Measurements from ENCODE around the gene AVPR2. TPM values are rescaled to one million over a fixed set of nuclear protein-coding genes. Genes with fewer than 3 reads are reported as not detected.

The AVPR2 gene
- total RNA-seq, 1 experiment from 2014 or later, result not detected

DNA sequence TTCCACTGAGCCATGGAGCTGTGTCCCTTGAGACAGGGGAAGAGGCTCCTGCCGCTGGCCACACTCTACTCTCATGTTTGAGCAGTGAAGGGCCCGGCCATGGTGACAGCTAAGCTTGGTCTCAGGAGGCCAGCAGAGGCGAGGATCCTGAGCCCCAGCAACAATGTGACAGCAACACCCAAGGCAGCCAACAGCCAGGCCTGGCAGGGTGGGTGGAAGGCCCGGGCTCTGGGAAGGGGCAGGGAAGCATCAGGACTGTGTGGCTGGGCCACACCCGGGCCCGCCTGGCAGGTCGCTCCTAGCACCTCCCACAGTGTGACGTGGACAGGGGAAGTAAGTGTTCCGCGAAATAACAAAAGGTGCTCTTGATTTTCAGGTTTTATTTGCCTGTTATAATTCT, 43.3 kb upstream of the AVPR2 start:
- CTCF ChIA-PET, result no interaction called here
- no peaks in the 10 kb centered on the region for H3K4me1 ChIP-seq (ENCODE audit: control insufficient read depth in 1 of 2, insufficient read depth in 2 of 2, low read length in 2 of 2)
- POLR2A ChIA-PET, result no interaction called here
- no peak overlapping the region for H3K4me2 ChIP-seq (ENCODE audit: low read length)
- no peak overlapping the region for H2AFZ ChIP-seq (ENCODE audit: low read depth, low read length, poor library complexity, severe bottlenecking)
- ATAC-seq (peak; percentile 44; the same call in 1 of the 2 replicates), DNase-seq (ENCODE audit: low read depth, low spot score) (no peak)
- peaks cover 6% of the 10 kb centered on the region; the same call in 1 of the 2 replicates for H3K27me3 ChIP-seq (ENCODE audit: insufficient read depth, low read length)
- H4K20me1 ChIP-seq (ENCODE audit: insufficient read depth), result no peaks in the 10 kb centered on the region
- H3K79me2 ChIP-seq (ENCODE audit: insufficient read depth, low read length), result no peaks in the 10 kb centered on the region
- TF ChIP-seq CBX3 (IDR thresholded peaks at IDR 0.05; ENCODE audit: low read depth) (no peak), SRF (IDR thresholded peaks at IDR 0.05; ENCODE audit: low read depth) (no peak), RAD21 (IDR thresholded peaks at IDR 0.05; ENCODE audit: low read depth) (no peak), ELF1 (IDR thresholded peaks at IDR 0.05; ENCODE audit: borderline replicate concordance, low read depth) (no peak), REST (IDR thresholded peaks at IDR 0.05; ENCODE audit: low read depth) (no peak), SIN3A (IDR thresholded peaks at IDR 0.05; ENCODE audit: low read depth) (no peak), JUND (IDR thresholded peaks at IDR 0.05) (no peak), YY1 (IDR thresholded peaks at IDR 0.05; ENCODE audit: extremely low read depth, insufficient replicate concordance, low read depth, low read length) (no peak), EZH2 (IDR thresholded peaks at IDR 0.05) (no peak)
- TF ChIP-seq, protein P1, sequence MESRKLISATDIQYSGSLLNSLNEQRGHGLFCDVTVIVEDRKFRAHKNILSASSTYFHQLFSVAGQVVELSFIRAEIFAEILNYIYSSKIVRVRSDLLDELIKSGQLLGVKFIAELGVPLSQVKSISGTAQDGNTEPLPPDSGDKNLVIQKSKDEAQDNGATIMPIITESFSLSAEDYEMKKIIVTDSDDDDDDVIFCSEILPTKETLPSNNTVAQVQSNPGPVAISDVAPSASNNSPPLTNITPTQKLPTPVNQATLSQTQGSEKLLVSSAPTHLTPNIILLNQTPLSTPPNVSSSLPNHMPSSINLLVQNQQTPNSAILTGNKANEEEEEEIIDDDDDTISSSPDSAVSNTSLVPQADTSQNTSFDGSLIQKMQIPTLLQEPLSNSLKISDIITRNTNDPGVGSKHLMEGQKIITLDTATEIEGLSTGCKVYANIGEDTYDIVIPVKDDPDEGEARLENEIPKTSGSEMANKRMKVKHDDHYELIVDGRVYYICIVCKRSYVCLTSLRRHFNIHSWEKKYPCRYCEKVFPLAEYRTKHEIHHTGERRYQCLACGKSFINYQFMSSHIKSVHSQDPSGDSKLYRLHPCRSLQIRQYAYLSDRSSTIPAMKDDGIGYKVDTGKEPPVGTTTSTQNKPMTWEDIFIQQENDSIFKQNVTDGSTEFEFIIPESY (IDR thresholded peaks at IDR 0.05; ENCODE audit: extremely low read depth, insufficient replicate concordance, low read length), result no peak
- H3K9me3 ChIP-seq (ENCODE audit: control insufficient read depth in 1 of 2, insufficient read depth in 1 of 2, low read depth in 1 of 2, low read length in 2 of 2), result no peaks in the 10 kb centered on the region
- no peaks in the 10 kb centered on the region for H3K36me3 ChIP-seq (ENCODE audit: control insufficient read depth in 1 of 2, insufficient read depth in 2 of 2, low read length in 2 of 2)
- H3K9me2 ChIP-seq (ENCODE audit: insufficient read depth), result no peaks in the 10 kb centered on the region
- no TSS peak for BruUV-seq (replicated peaks)
- no peak overlapping the region for H3K27ac ChIP-seq (ENCODE audit: low read depth, low read length)
- intact Hi-C loops (cut with micrococcal nuclease), result no loop called here
- H3K4me3 ChIP-seq (replicated peaks in 1 of 2; ENCODE audit: low read depth in 1 of 2, low read length in 2 of 2), result no peak overlapping the region
- H3K9ac ChIP-seq (ENCODE audit: low read length), result no peak overlapping the region
- RAD21 ChIA-PET (ENCODE audit: low non-redundant PET in 1 of 2, low total read pairs in 2 of 2, uncharacterized antibody in 2 of 2, unreplicated experiment in 2 of 2), result no interaction called here

Measured in HCT116 (cell line).